ENCODE measurements around the gene YES1. TPM values are rescaled to one million over a fixed set of nuclear protein-coding genes. Genes with fewer than 3 reads are reported as not detected.

The YES1 gene
- polyA plus RNA-seq, 1 donor from 2014 or later = 12.0 TPM

GRCh38 chr18:697800-698199, 114.2 kb downstream of the YES1 start:
- Histone ChIP-seq H3K27ac (ENCODE audit: low read length) (no peak overlapping the region), H3K9me2 (ENCODE audit: insufficient read depth, low read length) (no peaks in the 10 kb centered on the region), H3F3A (ENCODE audit: insufficient read depth, low read length, poor library complexity, severe bottlenecking) (no peaks in the 10 kb centered on the region), H4K20me1 (ENCODE audit: insufficient read depth) (no peaks in the 10 kb centered on the region), H2AFZ (ENCODE audit: low read depth, low read length) (no peak overlapping the region), H3K79me2 (replicated peaks; ENCODE audit: insufficient read depth, low read length) (no peaks in the 10 kb centered on the region), H3K36me3 (ENCODE audit: insufficient read depth, low read length) (no peaks in the 10 kb centered on the region), H3K4me2 (ENCODE audit: low read length) (no peak overlapping the region), H3K27me3 (ENCODE audit: insufficient read depth, low read depth, low read length) (no peaks in the 10 kb centered on the region), H3K4me3 (ENCODE audit: low read length) (no peak overlapping the region), H3K9me3 (ENCODE audit: low read length) (no peaks in the 10 kb centered on the region), H3K9ac (ENCODE audit: low read length) (no peak overlapping the region)
- TF ChIP-seq SMC3 (conservative IDR thresholded peaks at IDR 0.05; ENCODE audit: poor library complexity) = no peak
- no peak for TF ChIP-seq REST (IDR thresholded peaks at IDR 0.05; ENCODE audit: borderline replicate concordance)
- TF ChIP-seq TAF1 (IDR thresholded peaks at IDR 0.05; ENCODE audit: low read depth) = no peak
- TF ChIP-seq CTCF (IDR thresholded peaks at IDR 0.05; ENCODE audit: poor library complexity, severe bottlenecking) = no peak

- Histone ChIP-seq H3F3A (ENCODE audit: insufficient read depth, low read length, poor library complexity, severe bottlenecking) (no peaks in the 10 kb centered on the region), H3K4me3 (ENCODE audit: low read length) (no peak overlapping the region), H3K27me3 (ENCODE audit: insufficient read depth, low read depth, low read length) (no peaks in the 10 kb centered on the region), H3K4me2 (ENCODE audit: low read length) (no peak overlapping the region), H3K36me3 (ENCODE audit: insufficient read depth, low read length) (no peaks in the 10 kb centered on the region), H3K79me2 (replicated peaks; ENCODE audit: insufficient read depth, low read length) (no peaks in the 10 kb centered on the region), H3K9me3 (ENCODE audit: low read length) (no peaks in the 10 kb centered on the region), H3K27ac (ENCODE audit: low read length) (no peak overlapping the region), H4K20me1 (ENCODE audit: insufficient read depth) (no peaks in the 10 kb centered on the region), H3K9me2 (ENCODE audit: insufficient read depth, low read length) (no peaks in the 10 kb centered on the region), H3K9ac (ENCODE audit: low read length) (no peak overlapping the region), H2AFZ (ENCODE audit: low read depth, low read length) (no peak overlapping the region)
- TF ChIP-seq EZH2 (IDR thresholded peaks at IDR 0.05; ENCODE audit: borderline replicate concordance, insufficient read depth, low read length, poor library complexity, severe bottlenecking) (no peak), POLR2AphosphoS5 (IDR thresholded peaks at IDR 0.05) (no peak)
These were observed 115.0 kb downstream of the YES1 start for GRCh38 chr18:697012-697411.

- no peak overlapping the region for H2AFZ ChIP-seq (ENCODE audit: low read depth, low read length)
These were observed 118.4 kb downstream of the YES1 start for GRCh38 chr18:693466-694187.

More at GRCh38 chr18:693466-694187, 118.4 kb downstream of the YES1 start:
- no peaks in the 10 kb centered on the region for H3K36me3 ChIP-seq (ENCODE audit: insufficient read depth, low read length)
- no peaks in the 10 kb centered on the region for H4K20me1 ChIP-seq (ENCODE audit: insufficient read depth)
- no peaks in the 10 kb centered on the region for H3F3A ChIP-seq (ENCODE audit: insufficient read depth, low read length, poor library complexity, severe bottlenecking)
- H3K79me2 ChIP-seq (replicated peaks; ENCODE audit: insufficient read depth, low read length) = no peaks in the 10 kb centered on the region
- TF ChIP-seq SMC3 (conservative IDR thresholded peaks at IDR 0.05; ENCODE audit: poor library complexity) (no peak), POLR2AphosphoS5 (IDR thresholded peaks at IDR 0.05) (no peak), MXI1 (conservative IDR thresholded peaks at IDR 0.05; ENCODE audit: poor library complexity, severe bottlenecking) (no peak), EP300 (conservative IDR thresholded peaks at IDR 0.05; ENCODE audit: poor library complexity, severe bottlenecking) (no peak), RAD21 (conservative IDR thresholded peaks at IDR 0.05) (no peak), CTCF (IDR thresholded peaks at IDR 0.05; ENCODE audit: poor library complexity, severe bottlenecking) (no peak), REST (IDR thresholded peaks at IDR 0.05; ENCODE audit: borderline replicate concordance) (no peak), EZH2 (IDR thresholded peaks at IDR 0.05; ENCODE audit: borderline replicate concordance, insufficient read depth, low read length, poor library complexity, severe bottlenecking) (no peak), TAF1 (IDR thresholded peaks at IDR 0.05; ENCODE audit: low read depth) (no peak)
- H3K27ac ChIP-seq (ENCODE audit: low read length) = no peak overlapping the region
- no peak overlapping the region for H3K4me2 ChIP-seq (ENCODE audit: low read length)
- H3K4me3 ChIP-seq (ENCODE audit: low read length) = no peak overlapping the region
- H3K9ac ChIP-seq (ENCODE audit: low read length) = no peak overlapping the region
- H3K9me3 ChIP-seq (ENCODE audit: low read length) = no peaks in the 10 kb centered on the region
- no peaks in the 10 kb centered on the region for H3K9me2 ChIP-seq (ENCODE audit: insufficient read depth, low read length)
- H3K27me3 ChIP-seq (ENCODE audit: insufficient read depth, low read depth, low read length) = no peaks in the 10 kb centered on the region

Measured in neural cell (in vitro differentiated cells).